ENCODE results near the gene PTGS1.

DNA sequence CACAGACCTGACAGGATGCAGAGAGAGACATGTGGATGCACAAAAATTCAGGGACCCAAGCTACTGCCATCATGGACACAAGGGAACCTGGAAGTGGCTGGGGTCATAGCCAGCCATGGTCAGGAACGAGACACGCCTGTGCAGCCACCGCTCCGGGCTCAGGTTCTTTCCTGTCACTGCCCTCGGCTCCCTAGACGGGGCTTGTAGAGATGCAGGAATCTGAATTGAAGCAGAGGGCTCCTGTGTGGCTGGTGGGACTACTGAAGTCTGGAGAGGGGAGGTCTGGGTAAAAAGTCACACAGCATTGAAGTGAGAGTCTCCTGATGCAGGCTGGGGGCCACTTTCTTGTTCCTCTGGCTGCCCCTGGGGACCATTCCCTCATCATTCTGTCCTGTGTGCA, 32.3 kb upstream of the PTGS1 start:
- TF ChIP-seq, protein P1, sequence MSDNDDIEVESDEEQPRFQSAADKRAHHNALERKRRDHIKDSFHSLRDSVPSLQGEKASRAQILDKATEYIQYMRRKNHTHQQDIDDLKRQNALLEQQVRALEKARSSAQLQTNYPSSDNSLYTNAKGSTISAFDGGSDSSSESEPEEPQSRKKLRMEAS (IDR thresholded peaks at IDR 0.05), result no peak
- TF ChIP-seq, protein P2, sequence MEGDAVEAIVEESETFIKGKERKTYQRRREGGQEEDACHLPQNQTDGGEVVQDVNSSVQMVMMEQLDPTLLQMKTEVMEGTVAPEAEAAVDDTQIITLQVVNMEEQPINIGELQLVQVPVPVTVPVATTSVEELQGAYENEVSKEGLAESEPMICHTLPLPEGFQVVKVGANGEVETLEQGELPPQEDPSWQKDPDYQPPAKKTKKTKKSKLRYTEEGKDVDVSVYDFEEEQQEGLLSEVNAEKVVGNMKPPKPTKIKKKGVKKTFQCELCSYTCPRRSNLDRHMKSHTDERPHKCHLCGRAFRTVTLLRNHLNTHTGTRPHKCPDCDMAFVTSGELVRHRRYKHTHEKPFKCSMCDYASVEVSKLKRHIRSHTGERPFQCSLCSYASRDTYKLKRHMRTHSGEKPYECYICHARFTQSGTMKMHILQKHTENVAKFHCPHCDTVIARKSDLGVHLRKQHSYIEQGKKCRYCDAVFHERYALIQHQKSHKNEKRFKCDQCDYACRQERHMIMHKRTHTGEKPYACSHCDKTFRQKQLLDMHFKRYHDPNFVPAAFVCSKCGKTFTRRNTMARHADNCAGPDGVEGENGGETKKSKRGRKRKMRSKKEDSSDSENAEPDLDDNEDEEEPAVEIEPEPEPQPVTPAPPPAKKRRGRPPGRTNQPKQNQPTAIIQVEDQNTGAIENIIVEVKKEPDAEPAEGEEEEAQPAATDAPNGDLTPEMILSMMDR (IDR thresholded peaks at IDR 0.05; ENCODE audit: low read depth, low read length, missing input control), result no peak
- TF ChIP-seq REST (IDR thresholded peaks at IDR 0.05), result no peak
- TF ChIP-seq TAF1 (conservative IDR thresholded peaks at IDR 0.05), result no peak
- TF ChIP-seq, protein P3, sequence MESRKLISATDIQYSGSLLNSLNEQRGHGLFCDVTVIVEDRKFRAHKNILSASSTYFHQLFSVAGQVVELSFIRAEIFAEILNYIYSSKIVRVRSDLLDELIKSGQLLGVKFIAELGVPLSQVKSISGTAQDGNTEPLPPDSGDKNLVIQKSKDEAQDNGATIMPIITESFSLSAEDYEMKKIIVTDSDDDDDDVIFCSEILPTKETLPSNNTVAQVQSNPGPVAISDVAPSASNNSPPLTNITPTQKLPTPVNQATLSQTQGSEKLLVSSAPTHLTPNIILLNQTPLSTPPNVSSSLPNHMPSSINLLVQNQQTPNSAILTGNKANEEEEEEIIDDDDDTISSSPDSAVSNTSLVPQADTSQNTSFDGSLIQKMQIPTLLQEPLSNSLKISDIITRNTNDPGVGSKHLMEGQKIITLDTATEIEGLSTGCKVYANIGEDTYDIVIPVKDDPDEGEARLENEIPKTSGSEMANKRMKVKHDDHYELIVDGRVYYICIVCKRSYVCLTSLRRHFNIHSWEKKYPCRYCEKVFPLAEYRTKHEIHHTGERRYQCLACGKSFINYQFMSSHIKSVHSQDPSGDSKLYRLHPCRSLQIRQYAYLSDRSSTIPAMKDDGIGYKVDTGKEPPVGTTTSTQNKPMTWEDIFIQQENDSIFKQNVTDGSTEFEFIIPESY (IDR thresholded peaks at IDR 0.05), result no peak
- TF ChIP-seq GABPA (IDR thresholded peaks at IDR 0.05 in 1 of 2, conservative IDR thresholded peaks at IDR 0.05 in 1 of 2), result no peak
- TF ChIP-seq RAD21 (IDR thresholded peaks at IDR 0.05), result no peak
- no peak for TF ChIP-seq JUND (IDR thresholded peaks at IDR 0.05)
- no peak for TF ChIP-seq SP1 (IDR thresholded peaks at IDR 0.05)
- TF ChIP-seq RXRA (IDR thresholded peaks at IDR 0.05), result no peak
- TF ChIP-seq FOXA1 (IDR thresholded peaks at IDR 0.05), result no peak
- TF ChIP-seq EGR1 (IDR thresholded peaks at IDR 0.05; ENCODE audit: low read depth in 2 of 2), result no peak
- no peak for TF ChIP-seq YY1 (IDR thresholded peaks at IDR 0.05)
